Cardiac septum (tissue), 1 donor: ENCODE measurements around the gene PTPRN2. TPM values are rescaled to one million over a fixed set of nuclear protein-coding genes. Genes with fewer than 3 reads are reported as not detected.

Experiments
- DNase-seq: peaks from one replicate; pipeline ENCODE4 v3.0.0-alpha.2; 2020; ENCODE audit warnings: low spot score
- intact Hi-C: fragments of 100-400 bp; cut with DNase I; formaldehyde crosslinking; loops from one replicate; pipeline ENCODE4 v1.14.0; 2022
- total RNA-seq: library from RNA; stranded (reverse); fragmentation: NEBNext Ultra II Directional; extraction: Animal tissue kit (Norgen Biotek cat#: 25700); gene quantifications from one replicate; pipeline ENCODE4 v1.2.1, GENCODE V29; 2021
- donor health status: DM: no; HTN: no; CAD: no.

PTPRN2 gene
- total RNA-seq, 1 donor from 2014 or later: 0.92 TPM

DNA sequence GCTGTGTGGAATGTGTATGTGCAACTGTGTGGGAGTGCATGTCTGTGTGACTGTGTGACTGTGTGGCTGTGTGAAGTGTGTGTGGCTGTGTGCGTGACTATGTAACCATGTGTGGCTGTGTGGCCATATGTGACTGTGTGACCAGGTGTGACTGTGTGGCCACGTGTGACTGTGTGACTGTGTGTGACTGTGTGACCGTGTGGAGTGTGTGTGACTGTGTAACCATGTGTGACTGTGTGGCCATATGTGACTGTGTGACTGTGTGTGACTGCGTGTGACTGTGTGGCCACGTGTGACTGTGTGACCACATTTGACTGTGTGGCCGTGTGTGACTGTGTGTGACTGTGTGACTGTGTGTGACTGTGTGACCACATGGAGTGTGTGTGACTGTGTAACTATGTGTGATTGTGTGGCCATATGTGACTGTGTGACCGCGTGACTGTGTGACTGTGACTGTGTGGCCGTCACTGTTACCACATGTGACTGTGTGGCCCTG lies 747.9 kb downstream of the PTPRN2 start:
- intact Hi-C loops: no loop called here

DNA sequence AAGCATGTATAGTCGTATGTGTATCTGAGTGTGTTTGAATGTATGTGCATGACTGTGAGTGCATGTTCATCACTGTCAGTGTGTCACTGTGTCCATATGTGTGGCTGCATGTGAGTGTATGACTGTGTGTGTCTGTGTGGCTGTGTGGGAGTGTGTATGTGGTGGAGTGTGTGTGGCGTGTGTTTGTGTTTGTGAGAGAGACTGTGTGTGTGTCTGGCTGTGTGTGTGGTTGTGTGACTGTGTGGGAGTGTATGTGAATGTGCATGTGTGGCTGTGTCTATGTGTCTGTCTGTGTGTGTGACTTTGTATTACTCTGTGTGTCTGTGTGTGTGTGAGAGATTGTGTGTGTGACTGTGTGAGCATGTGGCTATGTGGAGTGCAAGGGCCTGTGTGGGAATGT lies 748.4 kb downstream of the PTPRN2 start:
- intact Hi-C loops: no loop called here
- no peak for DNase-seq

More for the DNA sequence above, 747.9 kb downstream of the PTPRN2 start:
- DNase-seq: no peak

GRCh38 chr7:157837561-157837960 lies 750.1 kb downstream of the PTPRN2 start:
- DNase-seq: no peak
- intact Hi-C loops: no loop called here

- no peak for DNase-seq
- intact Hi-C loops: no loop called here
These were observed 750.6 kb downstream of the PTPRN2 start for GRCh38 chr7:157837047-157837446.

DNA sequence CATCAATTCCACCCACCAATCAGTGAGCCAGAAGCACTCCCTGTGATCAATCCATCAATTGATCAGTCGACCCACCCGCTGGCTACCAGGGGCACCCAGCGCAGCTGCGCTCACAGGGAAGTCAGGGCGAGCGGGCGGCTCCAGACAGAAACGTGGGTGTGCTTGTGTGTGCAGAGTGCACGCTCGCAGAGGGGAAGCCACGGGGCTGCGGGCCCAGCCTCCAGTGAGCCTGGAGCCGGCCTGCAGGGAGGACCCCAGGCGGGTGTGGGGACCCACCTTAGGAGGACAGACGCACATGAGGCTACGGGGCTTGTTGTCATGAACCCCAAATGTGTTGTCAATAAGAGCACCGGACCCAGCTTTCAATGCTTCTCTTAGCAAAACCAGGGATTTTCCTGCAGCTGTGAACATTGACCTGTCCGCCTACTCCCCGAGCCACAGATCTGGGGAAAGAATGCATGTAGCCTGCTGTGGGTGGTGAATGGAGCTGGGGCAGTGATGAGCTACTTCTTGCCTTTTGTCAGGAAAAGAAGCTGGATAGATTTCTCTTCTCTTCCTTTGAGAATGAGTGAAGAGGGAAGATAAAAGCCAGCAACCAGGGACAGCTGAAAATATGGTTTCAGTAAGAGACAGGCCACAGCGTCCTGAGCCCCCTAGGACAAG lies 753.0 kb downstream of the PTPRN2 start:
- intact Hi-C loops: no loop called here
- no peak for DNase-seq

- no peak for DNase-seq
- intact Hi-C loops: no loop called here
These were observed 754.6 kb downstream of the PTPRN2 start for GRCh38 chr7:157832866-157833607.

DNA sequence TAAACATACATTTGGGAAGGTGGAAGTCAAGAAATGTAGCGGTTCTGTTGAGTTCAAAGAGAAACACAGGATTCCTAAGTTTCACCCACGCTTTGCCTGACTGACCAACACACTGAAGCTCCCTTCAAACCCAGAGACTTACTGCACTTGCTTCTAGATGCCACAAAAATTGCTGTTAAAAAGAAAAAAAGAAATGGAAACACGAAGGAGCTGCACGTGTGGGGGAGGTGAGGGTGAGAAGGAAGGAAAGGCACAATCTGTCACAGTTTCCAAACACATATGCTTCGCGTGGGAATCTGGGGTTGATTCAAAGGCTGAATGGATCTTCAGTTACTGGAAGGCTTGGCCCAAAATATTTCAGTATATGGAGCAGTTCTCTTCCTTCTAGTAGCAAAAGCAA lies 755.2 kb downstream of the PTPRN2 start:
- no peak for DNase-seq
- intact Hi-C loops: no loop called here

DNA sequence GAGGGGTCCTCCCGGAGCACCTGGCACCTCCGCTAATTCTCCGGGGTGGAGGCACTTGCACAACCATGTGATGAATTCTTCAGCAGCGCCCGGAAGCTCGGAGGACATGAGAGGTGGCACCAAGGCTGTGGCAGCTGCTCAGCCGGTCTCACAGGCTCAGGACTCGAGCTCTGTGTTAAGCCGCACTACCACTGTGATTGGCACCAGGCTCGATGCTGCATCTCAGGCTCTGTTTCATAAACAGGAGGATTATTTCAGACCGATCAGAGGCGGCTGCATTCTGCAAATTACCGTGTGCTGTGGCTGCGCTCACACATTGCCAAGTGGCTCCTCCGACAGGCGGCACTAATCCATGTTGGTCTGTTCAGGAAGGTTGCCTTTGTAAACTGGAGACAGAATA lies 755.6 kb downstream of the PTPRN2 start:
- intact Hi-C loops: no loop called here
- no peak for DNase-seq

DNA sequence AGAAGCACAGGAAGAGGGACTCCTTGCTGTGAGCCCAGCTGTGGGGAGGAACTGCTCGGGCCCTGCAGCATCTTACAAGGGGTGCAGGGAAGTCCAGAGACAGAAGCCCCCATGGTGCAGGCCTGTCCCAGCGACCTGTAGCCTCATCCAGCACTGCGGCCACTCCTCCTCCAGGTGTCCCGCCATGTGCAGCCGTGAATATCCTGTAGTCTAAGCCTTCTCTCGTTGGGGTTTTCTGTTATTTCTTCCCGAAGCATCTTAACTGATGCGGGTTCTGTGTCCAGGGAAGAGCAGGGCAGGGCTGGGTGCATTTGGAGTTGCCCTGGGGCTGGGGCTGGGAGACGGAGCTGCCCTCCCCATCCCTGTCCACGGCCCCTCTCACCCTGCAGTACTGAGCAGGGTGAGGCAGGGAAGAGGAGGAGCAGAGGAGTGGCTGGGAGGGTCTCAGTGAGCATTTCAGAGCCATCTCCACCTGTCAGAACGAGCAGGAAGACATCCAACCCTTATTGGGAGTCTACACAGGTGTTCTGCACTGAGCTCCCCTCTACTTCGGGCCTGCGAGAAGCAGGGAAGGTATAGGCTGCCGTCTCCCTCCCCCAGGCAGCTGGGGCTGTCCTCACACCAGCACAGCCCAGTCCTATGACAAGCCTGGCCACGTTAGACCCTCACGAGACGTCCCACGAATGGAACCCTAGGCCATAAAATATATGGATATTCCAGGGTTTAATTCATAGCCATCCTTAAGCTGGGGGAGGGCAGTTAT lies 756.3 kb downstream of the PTPRN2 start:
- no peak for DNase-seq
- intact Hi-C loops: no loop called here

GRCh38 chr7:157830331-157830730 lies 757.3 kb downstream of the PTPRN2 start:
- DNase-seq: no peak
- intact Hi-C loops: no loop called here

DNA sequence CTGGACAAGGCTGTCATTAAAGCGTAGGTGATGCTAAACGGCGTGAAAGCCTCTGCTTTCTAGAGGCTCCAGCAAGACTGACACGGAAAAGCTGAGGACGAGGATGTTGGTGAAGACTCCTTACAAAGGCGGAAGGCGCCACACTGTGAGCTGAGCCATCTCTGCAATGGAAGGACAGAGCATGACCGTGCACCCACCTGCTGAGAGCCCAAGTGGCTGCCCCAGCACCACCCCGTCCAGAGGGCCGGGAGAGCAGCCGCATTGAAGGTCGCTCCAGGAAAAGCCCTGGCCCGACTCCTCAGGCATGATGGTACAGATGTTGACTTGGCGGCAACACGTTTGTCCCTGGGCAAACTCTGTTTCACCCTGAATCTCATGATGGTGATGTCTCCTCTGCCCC lies 758.1 kb downstream of the PTPRN2 start:
- no peak for DNase-seq
- intact Hi-C loops: no loop called here

DNA sequence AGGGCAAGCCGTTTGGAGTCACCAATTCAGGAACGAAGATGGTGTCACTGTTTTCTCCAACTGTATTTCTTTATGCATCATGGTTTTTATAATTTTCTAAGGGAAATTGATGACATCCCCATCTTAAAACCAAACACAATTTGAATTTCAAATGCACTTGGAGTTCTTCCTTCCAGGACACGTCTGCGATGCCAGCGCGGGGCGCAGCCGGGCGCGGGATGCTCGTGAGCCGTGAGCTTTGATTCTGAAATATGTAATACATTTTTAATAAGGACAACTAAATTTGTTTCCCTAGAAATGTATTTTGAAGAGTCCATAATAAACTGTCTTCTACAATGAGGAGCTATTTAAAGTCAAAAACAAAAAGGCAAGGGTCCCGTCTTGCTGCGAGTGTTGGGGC lies 758.7 kb downstream of the PTPRN2 start:
- intact Hi-C loops: no loop called here
- no peak for DNase-seq

GRCh38 chr7:157828190-157828589 lies 759.4 kb downstream of the PTPRN2 start:
- DNase-seq: no peak
- intact Hi-C loops: no loop called here

- intact Hi-C loops: no loop called here
- no peak for DNase-seq
These were observed 759.8 kb downstream of the PTPRN2 start for GRCh38 chr7:157827863-157828160.

DNA sequence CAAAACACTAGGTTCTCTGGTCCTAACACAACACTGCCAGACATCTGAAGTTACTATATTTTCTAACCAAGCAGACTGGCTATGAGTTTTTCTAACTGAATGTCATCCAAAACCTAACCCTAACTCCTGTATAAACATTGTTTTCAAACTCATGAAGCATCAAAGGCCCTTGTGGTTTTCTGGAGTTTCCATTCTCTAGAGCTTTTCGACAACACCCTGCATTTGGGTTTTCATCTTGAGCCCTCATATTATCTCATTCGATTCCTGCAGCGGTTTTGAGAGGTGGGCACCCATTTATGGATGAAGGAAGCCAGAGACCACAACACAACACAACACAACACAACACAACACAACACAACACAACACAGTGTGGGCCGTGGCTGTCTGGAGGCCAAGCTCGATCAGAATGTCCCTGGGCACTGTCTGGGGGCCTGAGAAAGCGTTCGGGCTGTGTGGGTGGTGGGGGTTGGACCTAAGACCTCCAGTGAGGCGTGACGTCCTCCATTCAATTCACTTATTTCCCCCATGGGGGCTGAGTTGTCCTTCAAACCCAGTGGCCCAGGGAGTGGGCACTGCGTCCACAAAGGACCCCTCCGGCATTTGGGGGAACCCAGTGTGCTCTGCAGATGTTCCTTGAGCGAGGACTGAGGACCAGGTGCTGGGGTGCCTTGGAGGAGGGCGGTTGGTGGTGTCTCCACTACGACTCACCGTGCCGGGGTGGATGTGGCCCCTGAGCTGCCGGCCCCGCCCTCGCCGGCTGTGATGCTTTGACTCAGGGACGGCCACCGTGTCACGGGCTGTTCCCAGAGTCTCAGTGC lies 760.4 kb downstream of the PTPRN2 start:
- DNase-seq: no peak
- intact Hi-C loops: no loop called here

- intact Hi-C loops: no loop called here
- no peak for DNase-seq
These were observed 761.1 kb downstream of the PTPRN2 start for GRCh38 chr7:157826566-157826965.

DNA sequence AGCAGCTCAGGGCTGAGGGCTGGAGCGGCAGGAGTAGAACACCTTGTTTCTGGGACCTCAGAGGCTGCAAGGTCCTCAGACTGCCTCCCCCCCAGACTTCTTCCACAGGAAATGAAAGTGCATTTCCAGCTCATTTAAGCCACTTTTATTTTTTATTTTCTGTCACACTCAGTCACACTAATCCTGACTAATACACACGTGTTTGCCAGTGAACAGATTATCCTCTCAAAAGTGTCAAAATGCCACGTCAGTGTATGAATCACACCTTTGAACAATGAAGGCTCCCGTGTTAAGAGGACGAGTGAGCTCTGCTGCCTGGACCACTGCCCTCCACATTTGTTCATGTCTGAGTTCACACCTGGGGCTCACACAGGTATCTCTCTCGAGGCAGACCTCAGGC lies 762.3 kb downstream of the PTPRN2 start:
- intact Hi-C loops: no loop called here
- DNase-seq: no peak

GRCh38 chr7:157824819-157825121 lies 762.9 kb downstream of the PTPRN2 start:
- intact Hi-C loops: no loop called here
- DNase-seq: no peak

DNA sequence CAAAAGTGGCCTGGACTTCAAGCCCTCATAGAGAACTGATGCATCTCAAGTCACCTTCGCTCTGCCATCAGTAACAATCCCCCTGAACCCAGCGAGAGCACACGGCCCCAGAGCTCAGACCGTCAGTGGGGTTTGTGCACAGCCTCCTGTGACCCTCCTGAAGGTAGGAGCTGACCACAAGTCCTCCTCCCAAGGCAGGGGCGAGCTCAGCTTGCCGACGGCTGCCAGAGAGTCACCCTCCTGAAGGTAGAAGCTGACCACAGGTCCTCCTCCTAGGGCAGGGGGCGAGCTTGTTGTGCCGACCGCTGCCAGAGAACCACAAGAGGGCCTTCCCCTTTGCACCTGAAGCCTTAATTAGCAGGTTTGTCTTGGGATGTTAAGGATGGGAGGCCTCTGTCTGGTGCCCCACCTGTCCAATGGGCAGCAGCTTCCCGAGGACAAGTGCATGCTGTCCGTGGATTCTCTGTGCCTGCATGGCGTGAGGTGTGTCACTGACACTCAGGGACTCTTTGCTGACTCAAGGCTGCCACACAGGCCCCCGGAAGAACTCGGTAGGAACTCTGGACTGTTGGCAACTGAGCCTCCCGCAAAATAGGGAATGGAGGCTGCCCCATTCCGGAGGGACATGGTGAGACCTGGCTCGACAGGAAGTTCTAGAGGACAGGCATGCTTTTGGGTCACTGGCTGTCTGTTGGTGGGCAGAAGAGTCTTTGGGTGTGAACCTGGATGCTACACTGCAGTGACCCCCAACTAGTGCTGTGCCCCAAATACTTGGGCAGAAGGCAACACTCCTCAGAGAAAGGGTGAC lies 763.4 kb downstream of the PTPRN2 start:
- no peak for DNase-seq
- intact Hi-C loops: no loop called here
